ENCODE measurements around the gene GRM4.

- TF ChIP-seq POLR2A (IDR thresholded peaks at IDR 0.05) (no peak), CTCF (IDR thresholded peaks at IDR 0.05) (no peak)
Observed at GRCh38 chr6:34102099-34102656, 43.7 kb downstream of the GRM4 start.

All from uterus (tissue), 2 donors.